ENCODE results near the gene ZNF487. TPM values are rescaled to one million over a fixed set of nuclear protein-coding genes. Genes with fewer than 3 reads are reported as not detected.

ZNF487 gene
- total and polyA plus RNA-seq, 10 of the 15 experiments (the other 5 are each of a cell fraction or from before 2014, with no cell fraction given): 0.74 to 2.1 (median 1.1) TPM

GRCh38 chr10:43403911-43404703 is 32.8 kb upstream of the ZNF487 start:
- FAIRE-seq: no peak
- TF ChIP-seq CBX3 (IDR thresholded peaks at IDR 0.05; ENCODE audit: borderline replicate concordance, low read depth) (no peak), TCF3 (IDR thresholded peaks at IDR 0.05; ENCODE audit: borderline replicate concordance, insufficient read depth, low read depth, low read length) (no peak), GATAD2B (conservative IDR thresholded peaks at IDR 0.05; ENCODE audit: low read depth) (no peak), POLR2AphosphoS5 (IDR thresholded peaks at IDR 0.05; ENCODE audit: low read length) (peak; percentile 55; the same call in 1 of the 2 replicates), ATF7 (IDR thresholded peaks at IDR 0.05; ENCODE audit: low read depth) (no peak), BCL11A (IDR thresholded peaks at IDR 0.05; ENCODE audit: low read depth, low read length) (no peak), ZBTB33 (IDR thresholded peaks at IDR 0.05) (no peak), CBX5 (IDR thresholded peaks at IDR 0.05; ENCODE audit: low read depth) (no peak), E2F4 (IDR thresholded peaks at IDR 0.05; ENCODE audit: low read depth, low read length) (no peak), CEBPB (IDR thresholded peaks at IDR 0.05; ENCODE audit: borderline replicate concordance in 1 of 2, low read depth in 2 of 2, low read length in 2 of 2) (no peak), YBX1 (IDR thresholded peaks at IDR 0.05) (no peak), KLF5 (IDR thresholded peaks at IDR 0.05; ENCODE audit: partially characterized antibody) (no peak), BHLHE40 (IDR thresholded peaks at IDR 0.05; ENCODE audit: borderline replicate concordance in 1 of 2, low read depth in 2 of 2, low read length in 1 of 2) (0 out of 4 replicates have a peak, but pooled peaks of 1 of the 2 experiments have one; percentile 6), SUPT20H (IDR thresholded peaks at IDR 0.05; ENCODE audit: borderline replicate concordance, control insufficient read depth, low read depth, low read length) (no peak), JUND (IDR thresholded peaks at IDR 0.05; ENCODE audit: low read depth, low read length) (no peak)
- TF ChIP-seq, protein P1, sequence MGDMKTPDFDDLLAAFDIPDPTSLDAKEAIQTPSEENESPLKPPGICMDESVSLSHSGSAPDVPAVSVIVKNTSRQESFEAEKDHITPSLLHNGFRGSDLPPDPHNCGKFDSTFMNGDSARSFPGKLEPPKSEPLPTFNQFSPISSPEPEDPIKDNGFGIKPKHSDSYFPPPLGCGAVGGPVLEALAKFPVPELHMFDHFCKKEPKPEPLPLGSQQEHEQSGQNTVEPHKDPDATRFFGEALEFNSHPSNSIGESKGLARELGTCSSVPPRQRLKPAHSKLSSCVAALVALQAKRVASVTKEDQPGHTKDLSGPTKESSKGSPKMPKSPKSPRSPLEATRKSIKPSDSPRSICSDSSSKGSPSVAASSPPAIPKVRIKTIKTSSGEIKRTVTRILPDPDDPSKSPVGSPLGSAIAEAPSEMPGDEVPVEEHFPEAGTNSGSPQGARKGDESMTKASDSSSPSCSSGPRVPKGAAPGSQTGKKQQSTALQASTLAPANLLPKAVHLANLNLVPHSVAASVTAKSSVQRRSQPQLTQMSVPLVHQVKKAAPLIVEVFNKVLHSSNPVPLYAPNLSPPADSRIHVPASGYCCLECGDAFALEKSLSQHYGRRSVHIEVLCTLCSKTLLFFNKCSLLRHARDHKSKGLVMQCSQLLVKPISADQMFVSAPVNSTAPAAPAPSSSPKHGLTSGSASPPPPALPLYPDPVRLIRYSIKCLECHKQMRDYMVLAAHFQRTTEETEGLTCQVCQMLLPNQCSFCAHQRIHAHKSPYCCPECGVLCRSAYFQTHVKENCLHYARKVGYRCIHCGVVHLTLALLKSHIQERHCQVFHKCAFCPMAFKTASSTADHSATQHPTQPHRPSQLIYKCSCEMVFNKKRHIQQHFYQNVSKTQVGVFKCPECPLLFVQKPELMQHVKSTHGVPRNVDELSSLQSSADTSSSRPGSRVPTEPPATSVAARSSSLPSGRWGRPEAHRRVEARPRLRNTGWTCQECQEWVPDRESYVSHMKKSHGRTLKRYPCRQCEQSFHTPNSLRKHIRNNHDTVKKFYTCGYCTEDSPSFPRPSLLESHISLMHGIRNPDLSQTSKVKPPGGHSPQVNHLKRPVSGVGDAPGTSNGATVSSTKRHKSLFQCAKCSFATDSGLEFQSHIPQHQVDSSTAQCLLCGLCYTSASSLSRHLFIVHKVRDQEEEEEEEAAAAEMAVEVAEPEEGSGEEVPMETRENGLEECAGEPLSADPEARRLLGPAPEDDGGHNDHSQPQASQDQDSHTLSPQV (IDR thresholded peaks at IDR 0.05): no peak

More at GRCh38 chr10:43403911-43404703, 32.8 kb upstream of the ZNF487 start:
- Histone ChIP-seq H3K79me2 (ENCODE audit: control insufficient read depth, insufficient read depth, low read length) (peaks cover 99% of the 10 kb centered on the region), H4K20me1 (ENCODE audit: control insufficient read depth, insufficient read depth) (peaks cover 13% of the 10 kb centered on the region), H3K36me3 (ENCODE audit: control insufficient read depth in 2 of 2, insufficient read depth in 2 of 2, low read length in 1 of 2) (peaks cover 0 to 13% of the 10 kb centered on the region in 2 experiments; a peak in 3 of 4 replicates), H3K4me1 (ENCODE audit: control insufficient read depth, insufficient read depth, low read length) (peaks cover 25% of the 10 kb centered on the region), H3K4me3 (peak overlapping the region; percentile 98), H3K9ac (ENCODE audit: control insufficient read depth, insufficient read depth, low read length) (peak overlapping the region; percentile 92), H3K9me3 (replicated peaks; ENCODE audit: control insufficient read depth, insufficient read depth, low read length) (no peaks in the 10 kb centered on the region), H3K27me3 (replicated peaks in 1 of 2; ENCODE audit: control insufficient read depth in 2 of 2, insufficient read depth in 2 of 2, low read length in 1 of 2) (no peaks in the 10 kb centered on the region), H2AFZ (ENCODE audit: control insufficient read depth, low read depth, low read length) (no peak overlapping the region), H3K4me2 (ENCODE audit: control insufficient read depth, insufficient read depth) (peak overlapping the region; percentile 76), H3K27ac (ENCODE audit: control insufficient read depth, insufficient read depth) (peak overlapping the region; percentile 45)
- WGBS (ENCODE audit: insufficient coverage, insufficient replicate concordance, low lambda C conversion rate, missing lambda C conversion rate): 4% methylated on average over 14 of the region's 14 CpGs
- ChIA-PET SMC1A (ENCODE audit: uncharacterized antibody, unreplicated experiment) (no interaction called here), CTCF (interaction anchor here (1.0 to 1.2 kb wide), 2 partner anchors 15 to 111 kb away, joined by 3 read pairs; no protein-coding TSS in a partner anchor), RAD21 (ENCODE audit: unreplicated experiment) (interaction anchor here (0.7 to 1.5 kb wide), 2 partner anchors 48 to 1476 kb away, joined by 3 to 4 read pairs; no protein-coding TSS in a partner anchor), POLR2A (interaction anchor here (0.7 kb wide), 1 partner anchor 1563 kb away, joined by 3 read pairs; no protein-coding TSS in a partner anchor)
- ATAC-seq (no peak), DNase-seq (ENCODE audit: low read depth, low spot score) (no peak)
- intact Hi-C loops (cut with micrococcal nuclease; ENCODE audit: unreplicated experiment) (loop anchor here (2.0 kb wide), 1 partner anchor 17 kb away; no protein-coding TSS in a partner anchor), in situ Hi-C loops (cut with MboI) (loop anchor here (10.0 to 25.0 kb wide), 4 partner anchors 267 to 1561 kb away; partner anchors contain the start of genes CSGALNACT2 and ZNF33B)
- no TSS peak for BruUV-seq (replicated peaks)

All from GM12878 (cell line).